DND-41 (cell line): ENCODE results near the gene SLC6A19.

Source experiments
- ATAC-seq: fragments of 200-7000 bp; cut with Tn5 transposase; 3 replicates; pipeline ENCODE4 v1.9.1; 2021; ENCODE audit warnings: low read depth; ENCODE audit not compliant: insufficient read depth
- DNase-seq: peaks from one replicate; pipeline ENCODE4 v3.0.0-alpha.2; 2020
- H2AFZ ChIP-seq: 2 replicates; pipeline ENCODE4 v1.6.0; 2012; ENCODE audit warnings: low read depth, low read length
- H3K27ac ChIP-seq: 2 replicates; pipeline ENCODE4 v1.5.1; 2012; ENCODE audit warnings: low read length, inconsistent platforms
- H3K27me3 ChIP-seq: fragments of 200-600 bp; sonication (generic); 2 replicates; pipeline ENCODE4 v1.6.0; 2012; ENCODE audit warnings: low read length, mild to moderate bottlenecking, inconsistent platforms; ENCODE audit not compliant: insufficient read depth, poor library complexity
- H3K36me3 ChIP-seq: 2 replicates; pipeline ENCODE4 v1.5.1; 2012; ENCODE audit warnings: low read length, inconsistent platforms; ENCODE audit not compliant: insufficient read depth
- H3K4me1 ChIP-seq: 2 replicates; pipeline ENCODE4 v1.5.1; 2012; ENCODE audit warnings: mild to moderate bottlenecking, low read length; ENCODE audit not compliant: insufficient read depth
- H3K4me2 ChIP-seq: 2 replicates; pipeline ENCODE4 v1.6.0; 2012; ENCODE audit warnings: mild to moderate bottlenecking, moderate library complexity, low read length, inconsistent platforms; ENCODE audit not compliant: insufficient read depth
- H3K4me3 ChIP-seq, 2 experiments: fragments of 200-600 bp in 1 of 2; shearing (Covaris generic) in 1 of 2; 2 replicates each; pipeline ENCODE4 v1.5.1; 2012 to 2016; ENCODE audit warnings: inconsistent platforms in 2 of 2, low read length in 2 of 2, mild to moderate bottlenecking in 2 of 2, low read depth in 1 of 2, moderate library complexity in 1 of 2
- H3K79me2 ChIP-seq: 2 replicates; pipeline ENCODE4 v1.6.0; 2012; ENCODE audit warnings: low read length, inconsistent platforms; ENCODE audit not compliant: insufficient read depth
- H3K9ac ChIP-seq: 2 replicates; pipeline ENCODE4 v1.6.0; 2012; ENCODE audit warnings: low read depth, mild to moderate bottlenecking, inconsistent platforms, low read length, moderate library complexity
- H3K9me3 ChIP-seq: 2 replicates; pipeline ENCODE4 v1.5.1; 2012; ENCODE audit warnings: low read length, moderate library complexity, mild to moderate bottlenecking, inconsistent platforms; ENCODE audit not compliant: insufficient read depth, severe bottlenecking
- H4K20me1 ChIP-seq: 2 replicates; pipeline ENCODE4 v1.6.0; 2012; ENCODE audit warnings: low read length; ENCODE audit not compliant: insufficient read depth
- CTCF ChIP-seq: IDR thresholded peaks from 2 replicates; pipeline ENCODE4 v1.5.1; 2012; ENCODE audit warnings: borderline replicate concordance, low read length, moderate library complexity, mild to moderate bottlenecking; ENCODE audit not compliant: poor library complexity, severe bottlenecking; ENCODE audit errors: extremely low read depth
- EZH2 ChIP-seq: IDR thresholded peaks from 3 replicates; pipeline ENCODE4 v1.6.1; 2012; ENCODE audit warnings: borderline replicate concordance, low read depth, mild to moderate bottlenecking, moderate library complexity, low read length, inconsistent platforms; ENCODE audit not compliant: severe bottlenecking

The SLC6A19 gene

GRCh38 chr5:1169211-1170115 lies 31.9 kb upstream of the SLC6A19 start:
- Histone ChIP-seq H2AFZ (no peak overlapping the region), H3K79me2 (no peaks in the 10 kb centered on the region), H3K27me3 (no peaks in the 10 kb centered on the region), H3K9ac (no peak overlapping the region), H3K9me3 (no peaks in the 10 kb centered on the region), H3K4me1 (peaks cover 26% of the 10 kb centered on the region), H3K27ac (peak overlapping the region; percentile 75), H4K20me1 (no peaks in the 10 kb centered on the region), H3K4me2 (no peak overlapping the region), H3K36me3 (no peaks in the 10 kb centered on the region), H3K4me3 (no peak overlapping the region)
- DNase-seq (no peak), ATAC-seq (no peak)
- TF ChIP-seq EZH2 (no peak), CTCF (no peak)

- no peak overlapping the region for H2AFZ ChIP-seq
- no peaks in the 10 kb centered on the region for H3K36me3 ChIP-seq
- H3K4me3 ChIP-seq: no peak overlapping the region
- no peaks in the 10 kb centered on the region for H3K27me3 ChIP-seq
- ATAC-seq (no peak), DNase-seq (no peak)
- no peaks in the 10 kb centered on the region for H4K20me1 ChIP-seq
- H3K4me1 ChIP-seq: peaks cover 26% of the 10 kb centered on the region
- no peak overlapping the region for H3K9ac ChIP-seq
- no peaks in the 10 kb centered on the region for H3K79me2 ChIP-seq
- H3K27ac ChIP-seq: no peak overlapping the region
- no peaks in the 10 kb centered on the region for H3K9me3 ChIP-seq
- TF ChIP-seq CTCF: no peak
- no peak for TF ChIP-seq EZH2
- H3K4me2 ChIP-seq: no peak overlapping the region
Observed at GRCh38 chr5:1171340-1171941, 30.0 kb upstream of the SLC6A19 start.

GRCh38 chr5:1172007-1172581 lies 29.3 kb upstream of the SLC6A19 start:
- no peak overlapping the region for H2AFZ ChIP-seq
- no peaks in the 10 kb centered on the region for H3K36me3 ChIP-seq
- no peak overlapping the region for H3K9ac ChIP-seq
- H3K4me1 ChIP-seq: peaks cover 26% of the 10 kb centered on the region
- H3K4me3 ChIP-seq: no peak overlapping the region
- no peak overlapping the region for H3K27ac ChIP-seq
- TF ChIP-seq CTCF (no peak), EZH2 (no peak)
- ATAC-seq: no peak
- H3K27me3 ChIP-seq: no peaks in the 10 kb centered on the region
- H3K4me2 ChIP-seq: no peak overlapping the region
- H3K9me3 ChIP-seq: no peaks in the 10 kb centered on the region
- no peaks in the 10 kb centered on the region for H4K20me1 ChIP-seq
- DNase-seq: no peak
- no peaks in the 10 kb centered on the region for H3K79me2 ChIP-seq
